Stimulated activated CD4-positive, alpha-beta T cell treated with anti-CD3 and anti-CD28 coated beads, TNF-alpha, amount 100 ng/mL, for 48 hours (primary cell): ENCODE results near the gene ACAA1.
"Not testable (repeated sequence)": the region's sequence is repeated elsewhere in the genome, so short reads cannot be mapped to it uniquely, and the experiment has no call there.

ENCODE experiments used
- DNase-seq, 3 donors: peaks; one replicate each; pipeline ENCODE4 v3.0.0-alpha.2; 2020; ENCODE audit warnings: low read depth in 3 of 3

Gene ACAA1, protein sequence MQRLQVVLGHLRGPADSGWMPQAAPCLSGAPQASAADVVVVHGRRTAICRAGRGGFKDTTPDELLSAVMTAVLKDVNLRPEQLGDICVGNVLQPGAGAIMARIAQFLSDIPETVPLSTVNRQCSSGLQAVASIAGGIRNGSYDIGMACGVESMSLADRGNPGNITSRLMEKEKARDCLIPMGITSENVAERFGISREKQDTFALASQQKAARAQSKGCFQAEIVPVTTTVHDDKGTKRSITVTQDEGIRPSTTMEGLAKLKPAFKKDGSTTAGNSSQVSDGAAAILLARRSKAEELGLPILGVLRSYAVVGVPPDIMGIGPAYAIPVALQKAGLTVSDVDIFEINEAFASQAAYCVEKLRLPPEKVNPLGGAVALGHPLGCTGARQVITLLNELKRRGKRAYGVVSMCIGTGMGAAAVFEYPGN

DNA sequence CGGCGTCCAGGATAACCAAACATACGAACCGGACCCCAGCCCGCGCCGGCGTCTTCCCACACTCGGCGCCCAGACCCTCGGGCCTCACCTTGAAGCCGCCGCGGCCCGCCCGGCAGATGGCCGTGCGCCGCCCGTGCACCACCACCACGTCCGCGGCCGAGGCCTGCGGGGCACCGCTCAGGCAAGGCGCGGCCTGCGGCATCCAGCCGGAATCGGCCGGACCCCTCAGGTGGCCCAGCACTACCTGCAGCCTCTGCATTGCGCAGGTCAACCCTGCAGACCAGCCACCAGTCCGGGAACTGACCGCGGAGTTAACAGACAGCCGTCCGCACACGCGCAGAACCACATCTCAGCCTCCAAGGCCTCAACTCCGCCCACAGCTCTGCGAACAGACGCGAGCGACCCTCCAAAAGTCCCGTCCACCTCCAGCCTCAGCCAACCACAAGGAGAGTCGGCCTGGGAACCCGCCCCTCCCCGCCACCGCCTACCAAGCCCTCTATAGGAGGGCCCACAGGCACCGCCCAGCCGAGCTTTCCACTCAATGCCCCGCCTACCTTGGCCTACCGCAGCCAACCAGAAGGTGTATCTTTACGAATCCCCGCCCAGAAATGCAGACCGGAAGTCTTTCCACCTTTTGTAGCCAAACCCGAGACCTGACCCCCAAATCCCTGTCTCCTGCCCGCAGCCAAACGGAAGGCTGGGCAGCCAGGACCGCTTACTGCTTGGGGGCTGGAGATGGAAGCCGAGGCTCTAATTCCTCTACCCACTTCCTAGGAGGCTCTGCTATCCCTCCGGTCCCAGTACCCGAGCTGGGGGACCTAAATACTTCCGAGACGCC lies at the start of gene ACAA1:
ACAA1 (minus strand) TSS at position 351 of the 838 bp plus-strand sequence; CDS start at position 259, 92 bp downstream.
- DNase-seq = peak; percentile 96 to 99 (median 97)

GRCh38 chr3:38177181-38177580 lies 40.3 kb upstream of the ACAA1 start:
- no peak for DNase-seq

DNA sequence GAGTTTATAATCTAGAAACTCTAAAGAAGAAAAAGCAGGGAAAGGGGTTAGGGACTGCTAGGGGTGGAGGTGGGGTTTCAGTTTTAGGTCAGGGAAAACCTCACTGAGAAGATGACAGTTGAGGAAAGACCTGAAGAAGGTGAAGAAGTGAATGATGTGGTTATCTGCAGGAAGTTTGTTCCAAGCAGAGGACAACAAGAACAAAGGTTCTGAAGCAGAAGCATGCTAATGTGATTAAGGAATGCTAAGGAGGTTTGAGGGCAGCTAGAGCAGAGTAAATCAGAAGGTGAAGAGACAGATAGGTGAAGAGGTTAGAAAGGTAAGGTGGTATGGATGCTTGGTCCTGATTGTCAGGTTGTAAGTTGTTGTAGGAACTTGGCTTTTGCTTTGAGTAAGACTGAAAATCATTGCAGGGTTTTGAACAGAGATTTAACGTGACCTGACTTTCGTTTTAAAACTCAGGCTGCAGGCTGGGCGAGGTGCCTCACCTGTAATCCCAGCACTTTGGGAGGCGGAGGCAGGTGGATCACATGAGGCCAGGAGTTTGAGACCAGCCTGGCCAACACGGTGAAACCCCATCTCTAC lies 37.0 kb upstream of the ACAA1 start:
- no peak for DNase-seq

GRCh38 chr3:38171622-38172021 lies 34.7 kb upstream of the ACAA1 start:
- no peak for DNase-seq

GRCh38 chr3:38170722-38171121 lies 33.8 kb upstream of the ACAA1 start:
- no peak for DNase-seq

DNA sequence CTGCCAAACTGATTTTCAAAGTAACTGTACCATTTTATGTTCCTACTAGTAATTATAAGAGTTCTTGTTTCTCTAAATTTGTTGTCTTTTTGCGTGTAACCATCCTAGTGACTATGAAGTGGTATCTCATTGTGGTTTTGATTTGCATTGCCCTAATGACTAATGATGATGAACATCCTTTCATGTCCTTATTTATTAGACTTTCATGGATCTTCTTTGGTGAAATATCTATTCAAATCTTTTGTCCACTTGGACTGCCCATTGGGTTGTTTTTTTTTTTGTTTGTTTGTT lies 32.0 kb upstream of the ACAA1 start:
- DNase-seq = no peak

DNA sequence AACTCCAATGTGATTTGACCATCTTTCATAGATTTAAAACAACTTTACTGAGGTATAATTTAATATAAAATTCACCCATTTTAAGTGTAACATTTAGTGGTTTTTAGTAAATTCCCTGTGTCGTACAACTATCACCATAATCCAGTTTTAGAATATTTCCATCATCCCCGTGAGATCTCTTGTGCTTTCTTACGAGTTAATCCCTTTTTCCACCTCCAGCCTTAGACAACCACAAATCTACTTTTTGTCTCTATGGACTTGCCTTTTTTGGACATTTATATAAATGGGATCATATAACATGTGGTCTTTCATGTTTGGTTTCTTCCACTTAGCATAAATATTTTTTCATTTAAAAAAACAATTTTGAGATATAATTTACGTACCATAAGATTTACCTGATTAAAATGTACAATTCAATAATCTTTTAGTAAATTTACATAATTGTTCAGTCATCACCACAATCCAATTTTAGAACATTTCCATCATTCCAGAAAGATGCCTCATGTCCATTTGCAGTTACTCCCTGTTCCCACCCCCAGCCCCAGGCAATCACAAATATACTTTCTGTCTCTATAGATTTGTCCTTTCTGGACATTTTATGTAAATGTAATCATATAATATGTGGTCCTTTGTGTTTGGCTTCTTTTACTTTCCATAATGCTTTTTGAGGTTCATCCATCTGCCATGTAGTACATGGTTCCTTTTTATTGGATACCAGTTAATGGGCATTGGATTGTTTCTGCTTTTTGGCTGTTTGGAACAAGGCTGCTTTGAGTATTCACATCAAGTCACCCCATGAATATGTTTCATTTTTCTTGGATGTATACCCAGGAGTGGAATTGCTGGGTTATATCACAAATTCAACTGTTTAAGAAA lies 31.5 kb upstream of the ACAA1 start:
- no peak for DNase-seq

GRCh38 chr3:38167591-38167990 lies 30.7 kb upstream of the ACAA1 start:
- no peak for DNase-seq

DNA sequence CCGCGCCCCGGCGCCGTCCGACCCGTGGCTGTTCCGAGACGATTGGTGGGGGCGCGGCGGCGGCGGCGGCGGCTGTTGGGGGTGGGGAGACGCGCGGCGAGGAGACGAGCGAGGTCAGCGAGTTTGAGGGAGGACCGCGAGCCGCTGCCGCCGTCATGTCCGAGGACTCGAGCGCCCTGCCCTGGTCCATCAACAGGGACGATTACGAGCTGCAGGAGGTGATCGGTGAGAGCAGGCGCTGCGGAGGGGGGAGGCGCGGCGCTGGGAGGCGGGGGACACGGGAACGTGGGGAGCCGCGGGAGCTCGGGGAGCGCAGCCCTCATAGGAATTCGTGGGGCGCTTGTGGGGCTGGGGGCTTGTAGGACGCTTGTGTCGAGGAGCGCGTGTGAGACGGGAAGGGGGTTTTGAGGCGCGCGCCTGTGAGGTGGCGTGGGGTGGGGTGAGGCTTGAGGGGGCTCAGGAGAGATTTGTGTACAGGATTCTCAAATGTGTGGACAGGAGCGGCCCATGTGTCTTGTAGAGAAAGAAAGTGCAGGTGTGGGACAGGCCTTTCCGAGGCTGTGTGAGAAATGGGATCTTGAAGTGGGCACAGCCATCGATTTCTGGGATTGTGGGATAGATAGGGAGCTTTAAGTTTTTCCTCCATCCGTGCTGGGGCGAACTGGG lies 28.9 kb upstream of the ACAA1 start:
- DNase-seq = peak in 1 of 3 donors; percentile 41

GRCh38 chr3:38164952-38165721 lies 28.2 kb upstream of the ACAA1 start, which contains the start of gene OXSR1:
Gene OXSR1, plus strand, starts transcription at chr3:38165537. Its CDS starts 340 bp downstream, at chr3:38165877.
- peak; percentile 92 to 95 (median 93) for DNase-seq

GRCh38 chr3:38164643-38164951 lies 27.7 kb upstream of the ACAA1 start:
- no peak for DNase-seq

- DNase-seq = no peak
Measured at GRCh38 chr3:38163841-38164642, 27.1 kb upstream of the ACAA1 start.

DNA sequence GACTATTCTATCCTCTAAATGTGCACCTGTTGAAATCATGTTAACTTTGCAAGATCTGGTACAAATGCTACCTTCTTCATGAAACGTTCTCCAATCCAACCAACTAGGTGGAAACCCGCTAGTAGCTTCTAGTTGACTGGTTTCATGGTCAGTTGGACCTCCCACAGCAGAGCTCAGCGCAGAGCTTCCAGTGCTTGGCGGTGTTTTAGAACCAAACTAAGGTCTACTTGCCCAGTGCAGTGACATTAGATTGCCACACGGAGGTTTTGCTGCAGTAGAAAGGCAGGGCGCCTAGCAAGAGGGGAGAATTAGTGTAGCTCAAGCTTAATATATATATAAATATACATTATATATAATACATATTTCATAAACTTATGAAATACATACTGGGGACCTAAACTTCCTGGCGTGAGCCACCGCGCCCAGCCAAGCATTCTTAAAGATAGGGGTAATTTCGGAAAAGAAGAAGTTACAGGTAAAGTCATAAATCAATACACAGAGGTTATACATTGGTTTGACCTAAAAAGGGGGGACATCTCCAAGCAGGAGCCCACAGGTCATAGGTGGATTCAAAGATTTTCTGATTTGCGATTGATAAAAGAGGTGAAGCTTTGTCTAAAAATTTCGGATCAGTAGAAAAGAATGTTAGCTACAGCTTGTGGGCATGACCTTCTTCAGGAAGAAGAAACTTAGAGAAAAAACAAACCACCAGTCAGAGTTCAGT lies 26.4 kb upstream of the ACAA1 start:
- DNase-seq = no peak

- not testable (repeated sequence) for DNase-seq
Measured at GRCh38 chr3:38160704-38161103, 23.8 kb upstream of the ACAA1 start.

DNA sequence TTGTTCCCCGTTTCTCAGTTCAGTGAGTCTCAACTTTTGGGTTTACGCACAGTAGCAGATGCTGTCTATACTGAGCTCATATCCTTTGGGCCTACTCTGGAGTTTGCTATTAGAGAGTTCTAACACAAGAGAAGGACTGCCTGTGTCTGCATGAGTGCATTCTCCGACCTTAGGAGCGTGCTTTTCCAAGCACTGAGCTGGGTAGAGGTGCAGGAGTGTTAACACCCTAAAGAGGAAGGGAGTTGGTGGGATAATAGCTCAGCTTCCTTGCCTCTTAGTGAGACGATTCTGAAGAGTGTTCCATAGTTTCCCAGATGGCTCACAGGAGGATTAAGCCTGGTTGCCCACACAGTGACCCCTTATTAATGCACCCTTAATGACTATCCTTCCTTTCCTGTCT lies 21.5 kb upstream of the ACAA1 start:
- DNase-seq = no peak

DNA sequence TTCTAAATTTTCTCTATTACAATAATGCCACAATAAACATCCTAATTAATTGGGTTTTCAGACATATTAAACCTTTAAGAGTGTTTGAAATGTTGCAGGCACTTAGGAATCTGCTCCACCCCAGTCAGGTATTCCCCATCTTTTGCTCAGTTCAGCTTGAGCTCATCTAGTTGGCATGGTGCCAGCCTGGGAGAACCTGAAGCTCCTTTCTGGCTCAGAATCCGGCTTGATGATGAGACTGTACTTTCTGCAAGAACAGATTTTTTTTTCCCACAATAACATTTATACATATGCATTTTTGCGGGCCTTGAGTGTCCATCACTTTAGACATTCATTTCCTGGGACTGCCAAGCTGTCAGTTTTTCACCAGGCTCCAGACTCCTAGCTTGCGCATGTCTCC lies 20.7 kb upstream of the ACAA1 start:
- no peak for DNase-seq

DNA sequence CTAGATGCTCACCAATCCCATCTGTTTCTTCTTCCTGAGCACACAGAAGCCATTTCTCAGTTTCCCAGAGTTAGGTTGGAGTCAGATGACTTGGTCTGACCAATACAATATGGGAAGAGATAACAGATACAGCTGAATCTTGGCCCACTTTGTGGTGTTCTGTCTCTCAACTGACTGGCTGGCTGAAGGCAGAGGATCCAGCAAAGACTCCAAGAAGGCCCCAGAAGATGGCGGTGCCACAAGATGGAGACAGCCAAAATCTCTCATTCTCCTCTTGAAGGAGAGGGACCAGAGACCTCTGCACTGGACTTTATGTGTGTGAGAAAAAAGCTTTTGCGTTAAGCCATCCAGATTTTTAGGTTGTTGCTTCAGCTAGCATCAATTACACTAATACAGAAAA lies 20.2 kb upstream of the ACAA1 start:
- no peak for DNase-seq

DNA sequence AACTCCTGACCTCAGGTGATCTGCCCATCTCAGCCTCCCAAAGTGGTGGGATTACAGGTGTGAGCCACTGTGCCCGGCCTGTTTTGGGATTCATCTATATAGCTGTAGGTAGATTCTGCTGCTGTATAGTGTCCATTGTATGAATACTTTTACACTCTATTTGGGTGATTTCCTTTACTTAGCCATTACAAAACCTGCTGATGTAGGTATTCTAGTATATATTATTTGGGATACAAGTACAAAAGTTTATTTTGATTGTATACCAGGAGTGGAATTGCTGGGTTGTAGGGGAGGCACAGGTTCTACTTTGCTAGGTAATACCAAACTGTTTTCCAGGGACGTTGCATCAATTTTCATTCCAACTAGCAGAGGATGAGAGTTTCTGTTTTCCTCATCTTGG lies 18.9 kb upstream of the ACAA1 start:
- DNase-seq = no peak
